GM12873 (cell line): ENCODE results near the gene MB21D2.

Experiments
- CTCF ChIP-seq: IDR thresholded peaks from 2 replicates; pipeline ENCODE4 v1.5.1; 2012; ENCODE audit warnings: low read depth, mild to moderate bottlenecking, moderate library complexity, low read length, control low read depth; ENCODE audit not compliant: insufficient read depth; ENCODE audit errors: missing control alignments

The MB21D2 gene

GRCh38 chr3:192858849-192859585, 58.6 kb downstream of the MB21D2 start:
- no peak for TF ChIP-seq CTCF

- TF ChIP-seq CTCF: no peak
Observed at GRCh38 chr3:192857260-192857661, 60.4 kb downstream of the MB21D2 start.

- no peak for TF ChIP-seq CTCF
Observed at GRCh38 chr3:192855434-192855833, 62.2 kb downstream of the MB21D2 start.

- no peak for TF ChIP-seq CTCF
Observed at GRCh38 chr3:192851821-192852372, 65.8 kb downstream of the MB21D2 start.

- TF ChIP-seq CTCF: no peak
Observed at GRCh38 chr3:192850451-192850981, 67.1 kb downstream of the MB21D2 start.

GRCh38 chr3:192848371-192849233, 69.1 kb downstream of the MB21D2 start:
- TF ChIP-seq CTCF: no peak

- no peak for TF ChIP-seq CTCF
Observed at GRCh38 chr3:192847941-192848340, 69.7 kb downstream of the MB21D2 start.
